NCI-H1105 (cell line): ENCODE measurements around the gene LRMDA.
"Not testable (repeated sequence)": the region's sequence is repeated elsewhere in the genome, so short reads cannot be mapped to it uniquely, and the experiment has no call there.

Source experiments
- DNase-seq: peaks from one replicate; lab custom pipeline; 2025; lab: John Stamatoyannopoulos, UW

LRMDA gene

DNA sequence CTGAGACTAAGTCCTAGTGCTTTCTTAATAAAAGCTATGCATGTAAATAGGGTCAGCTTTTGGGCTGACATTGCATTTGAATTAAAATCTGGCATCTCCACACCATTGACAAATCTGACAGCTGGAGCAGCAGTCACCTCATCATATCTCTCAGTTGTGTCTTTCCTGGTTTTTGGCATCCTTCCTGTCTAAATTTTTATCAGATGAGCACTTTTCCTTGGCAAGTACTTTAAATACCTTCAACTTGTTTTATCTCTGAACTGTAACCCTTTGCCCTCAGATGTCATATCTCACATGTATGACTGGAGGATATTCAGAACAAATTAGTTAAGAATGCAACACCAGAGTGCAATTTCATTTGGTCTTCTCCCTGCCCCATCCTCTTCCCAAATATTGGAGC is 1066.2 kb downstream of the LRMDA start:
- no peak for DNase-seq

DNA sequence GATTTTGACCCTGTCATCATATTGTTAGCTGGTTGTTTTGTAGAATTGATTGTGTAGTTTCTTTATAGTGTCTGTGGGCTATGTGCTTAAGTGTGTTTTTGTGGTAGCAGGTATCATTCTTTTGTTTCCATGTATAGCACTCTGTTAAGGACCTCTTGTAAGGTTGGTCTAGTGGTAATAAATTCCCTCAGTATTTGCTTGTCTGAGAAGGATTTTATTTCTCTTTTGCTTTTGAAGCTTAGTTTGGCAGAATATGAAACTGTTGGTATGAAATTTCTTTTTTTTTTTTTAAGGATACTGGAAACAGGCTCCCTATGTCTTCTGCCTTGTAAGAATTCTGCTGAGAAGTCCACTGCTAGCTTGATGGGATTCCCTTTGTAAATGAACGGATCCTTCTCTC is 1073.4 kb downstream of the LRMDA start:
- no peak for DNase-seq

DNA sequence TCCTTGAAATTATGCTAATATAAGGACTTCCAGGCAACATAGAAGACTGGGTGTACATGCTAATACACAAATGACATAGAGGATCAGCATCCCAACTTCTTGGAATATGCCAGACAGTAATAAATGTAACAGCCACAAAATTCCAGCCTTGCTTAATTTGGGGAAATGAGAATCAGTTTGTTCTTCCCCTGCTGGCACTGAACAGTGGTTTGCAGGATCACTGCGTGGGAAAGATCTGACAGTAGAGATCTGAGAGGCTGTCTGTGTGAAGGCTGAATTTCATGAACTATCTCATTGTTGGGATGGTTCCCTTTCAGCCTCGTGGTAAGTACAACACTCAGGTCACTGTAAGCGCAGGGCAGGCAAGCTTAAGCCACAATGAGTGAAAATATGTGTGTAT is 1078.0 kb downstream of the LRMDA start:
- no peak for DNase-seq

DNA sequence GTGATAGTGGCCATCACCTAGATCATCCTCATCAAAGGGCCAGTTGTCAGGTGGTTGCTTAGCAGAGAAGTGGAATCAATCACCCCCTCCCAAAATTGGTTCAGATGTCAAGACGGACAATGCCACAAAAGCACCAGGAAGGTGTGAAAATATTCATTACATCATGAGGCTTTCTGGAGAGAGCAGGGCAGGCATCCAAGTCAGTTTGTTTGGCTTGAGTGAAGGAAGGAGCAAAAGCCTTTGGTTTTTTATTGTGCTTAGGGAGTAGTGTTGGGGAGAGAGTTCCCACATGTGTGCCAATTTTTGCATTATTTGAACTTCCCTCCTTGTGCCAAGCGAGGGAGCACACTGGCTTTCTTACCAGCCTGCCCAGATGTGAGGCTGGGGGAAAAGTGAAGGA is 1082.9 kb downstream of the LRMDA start:
- DNase-seq: no peak

DNA sequence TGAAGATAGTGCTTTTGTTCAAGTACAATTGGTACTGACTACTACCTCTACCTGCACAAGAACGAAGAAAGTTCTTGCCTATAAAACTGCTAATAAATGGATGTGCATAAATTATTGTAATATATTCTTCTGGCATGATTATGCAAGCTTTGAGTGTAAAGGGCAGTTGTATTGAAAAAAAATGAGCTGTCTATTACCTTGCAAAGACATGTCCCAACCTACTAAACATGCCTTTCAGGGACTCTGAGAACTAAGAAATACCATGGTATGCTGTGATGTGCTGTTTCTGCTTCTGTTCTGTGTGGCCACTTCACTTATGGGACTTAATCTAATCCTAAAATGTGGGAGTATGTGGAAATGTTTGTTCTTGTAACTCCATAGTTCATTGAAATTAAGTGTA is 1083.4 kb downstream of the LRMDA start:
- DNase-seq: no peak

DNA sequence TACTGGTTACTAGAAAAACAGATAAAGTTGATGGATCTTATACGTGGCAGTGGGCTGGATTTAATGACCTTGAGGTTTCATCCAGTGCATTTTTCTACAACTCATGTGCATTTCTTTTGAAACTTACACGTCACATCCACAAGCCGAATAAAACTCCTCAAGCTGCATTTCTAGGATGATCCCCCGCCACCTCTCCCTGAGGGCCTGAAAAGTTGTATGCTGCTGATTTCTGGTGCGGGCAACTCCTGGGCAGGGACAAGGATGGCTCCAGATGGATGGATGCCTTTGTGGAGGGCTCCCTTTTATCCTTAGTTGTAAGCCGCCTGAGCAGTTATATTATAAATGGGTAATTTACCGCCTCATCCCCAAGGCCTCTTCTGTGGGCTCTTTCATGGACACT is 1091.1 kb downstream of the LRMDA start:
- DNase-seq: no peak

DNA sequence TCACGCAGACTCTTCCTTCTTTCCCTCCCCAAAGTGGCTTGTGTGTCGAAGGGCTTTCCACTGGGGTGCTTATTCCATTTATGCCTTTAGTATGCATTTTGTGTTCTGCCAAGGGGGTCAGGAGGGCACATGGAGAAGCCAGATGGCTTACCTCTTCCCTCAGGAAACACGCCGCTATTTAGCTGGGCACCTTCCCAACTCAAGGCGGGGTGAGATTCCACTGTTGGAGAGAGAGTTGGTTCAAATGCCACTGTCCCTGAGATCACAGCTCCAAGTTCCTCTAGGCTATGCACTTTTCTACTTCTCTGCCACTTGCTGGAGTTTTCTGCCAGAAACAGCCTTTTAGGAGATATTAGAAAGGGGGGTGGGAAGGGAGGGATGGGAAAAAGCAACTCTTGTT is 1091.8 kb downstream of the LRMDA start:
- no peak for DNase-seq

DNA sequence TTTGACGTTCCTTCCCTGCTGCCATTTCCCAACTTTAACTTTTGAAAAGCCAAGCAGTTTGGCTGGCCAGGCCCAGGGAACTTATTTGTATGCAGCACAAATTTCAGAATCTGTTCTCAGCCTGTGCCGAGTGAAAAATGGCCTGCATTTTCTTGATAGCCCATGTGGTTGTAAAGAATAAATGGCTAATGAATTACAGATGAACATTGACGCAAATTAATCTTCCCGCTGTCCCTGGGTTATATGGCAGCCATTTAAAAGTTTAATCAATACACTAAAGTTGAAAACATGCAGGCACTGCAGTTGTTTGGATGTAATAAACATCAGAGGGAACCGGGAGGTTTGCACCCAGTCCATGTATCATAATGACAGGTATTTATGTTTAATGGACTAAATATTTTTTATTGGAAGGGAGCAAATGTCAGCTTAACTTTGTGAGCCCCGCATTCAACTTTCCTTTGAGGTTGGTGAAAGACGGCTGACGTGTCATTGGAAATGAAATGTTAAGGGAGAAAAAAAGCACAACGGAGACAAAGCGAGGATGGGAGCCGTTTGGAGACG is 1092.4 kb downstream of the LRMDA start:
- DNase-seq: no peak

DNA sequence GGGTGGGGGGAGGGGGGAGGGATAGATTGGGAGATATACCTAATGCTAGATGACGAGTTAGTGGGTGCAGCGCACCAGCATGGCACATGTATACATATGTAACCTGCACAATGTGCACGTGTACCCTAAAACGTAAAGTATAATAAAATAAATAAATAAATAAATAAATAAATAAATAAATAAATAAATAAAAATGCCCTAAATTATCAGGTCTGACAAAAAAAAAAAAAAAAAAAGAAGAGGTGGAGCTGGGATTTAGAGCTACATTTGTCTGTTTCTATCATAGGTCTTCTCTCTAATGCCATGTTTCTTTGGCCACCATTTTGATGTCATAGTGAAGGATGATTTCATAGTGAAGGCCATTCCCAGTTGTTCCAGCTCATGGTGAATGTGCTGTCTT is 1095.4 kb downstream of the LRMDA start:
- DNase-seq: not testable (repeated sequence)

DNA sequence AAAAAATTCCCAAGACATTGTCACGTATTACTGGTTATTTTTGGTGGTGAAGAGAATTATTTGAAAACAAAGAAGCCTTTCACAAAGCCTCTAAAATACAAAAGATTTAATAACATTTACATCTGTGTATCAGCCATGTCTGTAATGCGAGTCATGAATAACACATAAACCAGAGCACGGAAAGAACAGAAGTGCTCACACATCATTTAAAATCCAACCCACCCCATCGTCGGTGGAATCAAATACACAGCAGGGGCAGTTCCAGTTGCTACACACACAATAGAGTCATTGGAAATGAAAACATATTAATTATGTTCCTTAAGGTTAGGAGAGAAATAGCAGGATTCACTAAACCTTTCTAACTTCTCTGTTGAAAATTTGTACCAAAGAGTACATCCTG is 1108.9 kb downstream of the LRMDA start:
- DNase-seq: no peak

DNA sequence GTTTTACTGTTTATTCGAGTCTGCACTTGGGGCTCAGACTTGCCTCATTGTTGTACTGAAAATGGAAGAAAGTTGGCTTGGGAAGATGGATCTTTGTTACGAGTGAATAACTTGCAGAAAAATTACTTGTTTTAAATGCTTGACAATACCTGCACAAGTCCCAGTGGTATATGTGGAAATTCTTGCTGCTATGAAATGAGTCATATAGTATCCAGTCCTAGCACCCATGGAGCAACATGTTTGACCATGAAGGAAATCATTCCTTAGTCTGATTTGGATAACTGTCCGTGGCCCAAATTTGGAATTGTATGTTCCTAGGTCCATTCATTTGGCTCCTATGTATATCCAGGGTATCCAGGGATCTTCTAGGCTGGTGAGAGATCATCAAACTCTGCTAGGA is 1109.4 kb downstream of the LRMDA start:
- no peak for DNase-seq

DNA sequence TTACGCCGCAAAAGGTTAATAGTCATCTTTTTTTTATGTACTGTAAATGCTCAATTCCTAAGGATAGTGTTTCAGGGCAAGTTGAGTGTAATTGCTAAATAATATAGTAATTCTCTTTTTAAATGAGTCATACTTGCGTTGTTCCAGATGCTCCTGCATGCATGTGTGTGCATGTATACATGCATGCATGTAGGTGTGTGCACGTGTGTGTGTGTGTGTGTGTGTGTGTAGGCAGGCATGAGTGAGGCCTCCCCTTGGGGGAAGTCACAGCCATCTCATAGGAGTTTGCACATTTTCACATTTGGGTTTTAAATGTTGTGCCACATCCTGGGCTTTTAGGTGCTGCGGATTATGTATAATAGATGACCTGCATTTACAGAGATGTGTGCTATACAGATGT is 1110.4 kb downstream of the LRMDA start:
- DNase-seq: no peak

DNA sequence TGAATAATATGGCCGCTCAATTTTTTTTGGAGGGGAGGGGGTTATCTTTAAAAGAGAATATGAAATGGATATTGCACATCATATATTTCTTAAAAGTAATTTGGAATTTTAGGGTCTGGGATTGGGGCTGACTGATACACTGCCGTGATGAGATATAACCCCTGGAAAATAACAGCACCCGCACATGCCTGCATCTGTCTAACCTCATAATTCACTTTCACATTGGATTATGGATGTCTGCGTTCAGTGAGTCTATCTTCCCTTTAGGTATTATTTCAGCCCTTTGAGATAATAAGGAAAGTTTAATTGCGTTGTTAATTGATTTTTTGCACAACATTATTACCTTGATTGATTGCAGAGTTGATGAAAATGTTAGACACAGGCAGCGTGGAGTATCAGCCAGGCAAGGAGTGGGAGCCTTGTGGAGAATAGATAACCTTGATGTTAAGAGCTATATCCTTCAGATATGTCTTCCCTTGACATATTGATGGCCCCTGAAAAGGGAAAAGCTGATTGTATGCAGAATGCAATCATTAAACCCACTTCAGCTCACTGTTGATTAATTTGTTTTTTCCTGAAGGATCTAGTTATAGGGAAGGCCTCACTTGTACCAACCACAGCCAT is 1111.0 kb downstream of the LRMDA start:
- no peak for DNase-seq

DNA sequence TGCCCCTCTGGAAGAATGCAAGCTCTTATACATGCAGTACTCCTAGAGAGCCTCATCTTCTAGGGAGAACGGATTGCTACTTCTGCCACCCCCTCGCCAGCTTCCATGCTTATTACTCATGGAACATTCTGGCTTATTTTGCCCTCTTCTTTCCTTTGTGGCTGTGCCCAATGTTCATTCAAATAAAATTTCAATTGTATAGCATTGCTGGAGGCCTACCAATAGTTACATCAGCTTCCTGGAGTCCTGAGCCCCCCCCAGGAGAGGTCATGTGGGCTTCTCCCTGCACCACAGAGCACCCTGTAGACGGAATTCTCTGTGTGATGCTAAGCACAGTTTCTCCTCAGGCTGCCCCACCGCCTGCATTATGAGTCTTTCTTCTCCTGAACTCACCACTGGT is 1112.2 kb downstream of the LRMDA start:
- DNase-seq: no peak

DNA sequence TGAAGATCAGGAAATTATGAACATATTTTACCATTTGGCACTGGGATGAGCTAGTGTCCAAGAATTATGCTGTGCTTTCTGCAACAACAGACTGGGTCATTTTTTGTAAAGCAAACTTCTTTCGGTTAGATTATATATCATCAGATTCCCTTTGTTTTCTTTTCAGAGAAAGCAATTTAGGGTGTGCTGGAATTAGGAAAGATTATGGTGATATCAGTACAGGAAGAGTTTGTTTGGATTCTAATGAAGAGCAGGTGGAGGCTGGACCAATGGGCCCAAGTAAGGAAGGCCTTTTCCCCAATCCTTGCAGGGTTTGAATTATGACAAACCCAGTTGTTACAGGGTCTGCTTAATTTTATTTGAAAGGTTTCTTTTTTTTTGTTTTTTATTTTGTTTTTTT is 1113.4 kb downstream of the LRMDA start:
- no peak for DNase-seq

DNA sequence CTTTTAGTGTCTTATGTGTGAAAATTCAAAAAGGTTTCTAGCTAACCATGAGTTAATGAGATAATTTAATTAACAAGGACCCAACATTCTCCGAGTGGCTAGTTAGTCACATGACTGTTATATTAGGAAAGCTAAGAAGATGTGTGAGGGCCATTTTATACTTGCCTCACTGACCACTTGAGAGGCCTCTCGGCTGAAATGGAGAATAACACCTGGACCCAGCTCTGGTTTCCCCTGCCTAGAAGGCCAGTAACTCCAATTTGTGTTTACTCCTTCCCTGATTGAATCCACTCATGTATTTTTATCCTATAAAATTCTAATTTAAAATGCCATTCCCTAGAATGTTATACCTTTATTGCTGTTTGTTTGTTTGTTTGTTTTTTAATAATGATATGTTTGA is 1115.0 kb downstream of the LRMDA start:
- DNase-seq: no peak

DNA sequence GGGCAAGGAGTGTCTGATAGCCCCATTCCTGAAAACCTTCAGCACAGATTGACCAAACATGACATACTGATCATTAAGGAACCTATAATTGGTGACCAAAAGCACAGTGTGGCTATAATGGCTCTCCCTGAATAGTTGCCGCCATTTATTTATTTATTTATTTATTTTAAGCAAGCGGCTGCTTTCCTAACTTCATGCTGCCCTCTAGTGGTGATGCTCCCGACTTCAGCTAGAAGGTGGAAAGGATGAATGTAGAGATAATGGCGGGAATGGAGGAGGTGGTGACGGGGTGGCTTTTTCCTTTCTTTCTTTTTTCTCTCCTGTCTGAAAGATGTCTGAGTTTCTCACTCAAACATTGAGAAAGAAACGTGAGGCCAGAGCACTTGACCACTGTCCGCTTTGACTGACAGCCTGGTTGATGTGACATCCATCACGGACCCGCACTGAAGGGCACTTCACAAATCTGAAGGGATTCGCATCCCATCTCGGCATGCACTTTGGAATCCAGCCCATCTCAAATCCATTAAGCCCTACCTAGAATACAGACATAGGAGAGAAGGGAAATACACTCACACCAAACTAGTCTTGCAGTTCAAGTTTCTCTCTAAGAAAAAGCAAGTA is 1116.0 kb downstream of the LRMDA start:
- DNase-seq: peak; percentile 70

DNA sequence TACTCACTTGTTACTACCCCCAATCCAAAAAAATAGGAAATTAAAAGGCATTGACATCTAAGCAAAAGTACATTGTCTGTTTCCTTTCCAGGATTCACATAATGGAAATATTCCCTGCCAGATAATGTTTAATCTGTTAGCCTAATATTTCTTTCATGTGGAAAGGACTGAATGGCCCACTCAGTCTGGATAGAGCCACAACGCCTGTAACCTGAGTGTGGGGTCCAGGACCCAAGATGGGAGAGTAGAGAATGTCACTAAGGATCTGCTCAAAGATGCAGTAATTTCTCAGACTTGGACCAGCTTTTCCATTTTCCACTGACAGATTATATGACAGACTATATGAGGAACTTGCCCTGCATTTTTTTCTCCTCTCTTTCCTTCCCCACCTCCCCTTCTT is 1117.3 kb downstream of the LRMDA start:
- no peak for DNase-seq

DNA sequence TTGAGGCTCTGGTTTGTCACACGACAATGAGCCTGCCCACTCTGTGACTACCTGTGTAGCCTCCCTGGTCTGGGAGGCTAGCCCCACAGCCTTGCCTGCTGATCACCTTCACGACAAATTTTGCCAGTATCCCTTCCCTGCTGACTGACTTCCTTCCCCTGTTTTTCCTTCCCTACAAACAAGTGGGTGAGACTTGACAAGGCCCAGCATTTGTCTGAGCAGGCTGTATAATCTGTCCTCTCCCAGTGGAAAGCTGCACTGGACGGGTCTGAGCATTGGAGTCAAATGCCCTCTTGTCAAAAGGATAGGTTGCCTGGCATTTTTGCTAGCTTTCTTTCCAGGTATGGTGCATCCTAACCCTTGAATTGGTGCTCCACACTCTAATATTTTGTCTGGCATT is 1117.7 kb downstream of the LRMDA start:
- DNase-seq: no peak

DNA sequence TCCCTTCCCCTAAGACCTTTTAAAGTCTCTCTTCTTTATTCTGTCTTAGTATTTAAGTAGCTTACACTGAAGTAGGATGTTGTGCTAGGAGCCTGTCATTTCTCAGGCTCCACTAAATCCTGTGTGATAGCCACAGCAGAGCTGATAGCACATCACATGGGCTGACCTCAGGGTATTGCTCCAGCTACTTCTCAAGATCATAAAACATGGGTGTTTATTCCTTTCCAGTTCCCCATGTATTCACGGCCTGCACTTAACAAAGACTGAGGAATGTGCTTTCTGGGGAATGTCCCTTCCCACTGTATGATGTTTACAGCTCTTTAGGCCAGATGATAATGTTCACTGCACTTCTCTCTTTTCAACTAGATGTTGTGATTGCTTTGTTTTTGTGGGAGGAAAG is 1119.4 kb downstream of the LRMDA start:
- no peak for DNase-seq

DNA sequence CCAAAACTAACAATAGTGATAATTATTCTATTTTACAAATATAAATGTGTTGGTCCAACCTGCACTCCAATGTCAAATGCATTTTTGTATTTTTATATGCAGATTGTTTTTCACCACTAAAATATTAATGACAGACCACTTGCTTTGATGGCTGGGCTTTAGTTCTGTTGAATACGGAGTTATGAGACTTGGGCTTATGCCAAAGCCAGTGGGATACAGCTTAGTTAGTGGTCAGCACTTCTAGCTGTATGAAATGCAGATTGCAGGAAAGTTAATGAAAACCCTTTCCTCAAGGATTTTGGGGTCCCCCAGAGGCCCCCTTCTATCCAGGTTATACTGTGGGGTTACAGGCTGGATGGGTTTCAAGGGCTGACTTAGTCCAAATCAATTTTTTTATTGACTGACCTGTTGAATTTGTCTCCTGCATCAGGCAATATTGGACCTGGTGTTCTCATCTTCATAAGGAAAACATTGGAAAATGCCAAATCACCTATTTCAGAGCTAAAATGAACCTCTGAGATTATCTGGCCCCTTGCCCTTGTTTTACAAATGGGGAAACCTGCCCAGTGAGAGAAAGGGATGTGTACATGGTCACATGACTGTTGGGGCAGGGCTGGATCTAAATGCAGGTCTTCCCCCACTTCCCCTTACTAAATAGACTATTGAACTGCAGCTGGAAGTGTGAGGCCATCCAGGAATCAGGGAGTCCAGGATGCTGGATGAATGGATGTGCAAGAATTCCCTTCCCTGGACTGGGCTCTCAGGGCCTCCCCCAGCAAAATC is 1120.9 kb downstream of the LRMDA start:
- DNase-seq: no peak

DNA sequence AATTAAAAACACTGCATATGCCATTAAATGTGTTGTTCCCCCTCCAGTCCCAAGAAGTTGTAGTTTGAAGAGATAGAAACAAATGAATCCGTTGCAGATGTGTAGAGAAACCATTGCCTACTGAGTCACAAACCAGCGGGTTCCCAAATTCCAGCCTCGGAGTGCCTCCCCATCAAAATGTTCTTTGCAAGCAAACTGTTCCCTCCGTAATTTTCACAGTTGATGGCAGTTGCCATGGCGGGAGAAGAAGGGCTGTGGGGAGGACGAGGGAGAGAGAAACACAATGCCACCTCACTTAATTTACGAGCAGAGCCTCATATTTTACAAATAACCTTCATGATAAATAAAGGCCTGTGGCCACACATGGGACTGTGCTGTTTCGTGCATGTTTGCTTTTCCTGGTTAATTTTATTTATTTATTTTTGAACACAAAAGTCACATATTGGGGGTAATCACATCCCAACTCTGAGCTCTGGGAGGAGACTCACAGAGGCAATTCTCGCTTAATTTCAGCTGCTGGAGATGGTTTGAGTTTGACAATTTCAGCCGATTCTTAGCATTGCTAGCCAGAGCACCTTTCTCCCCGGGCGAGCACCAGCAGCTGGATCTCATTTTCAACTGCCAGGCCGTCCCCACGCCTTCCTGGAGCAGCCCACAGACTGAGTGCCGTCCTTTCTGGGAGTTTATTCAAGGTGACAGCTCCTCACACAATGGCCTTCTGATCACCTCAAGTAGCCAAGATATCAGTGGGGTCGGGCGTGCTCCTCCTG is 1122.0 kb downstream of the LRMDA start:
- no peak for DNase-seq

DNA sequence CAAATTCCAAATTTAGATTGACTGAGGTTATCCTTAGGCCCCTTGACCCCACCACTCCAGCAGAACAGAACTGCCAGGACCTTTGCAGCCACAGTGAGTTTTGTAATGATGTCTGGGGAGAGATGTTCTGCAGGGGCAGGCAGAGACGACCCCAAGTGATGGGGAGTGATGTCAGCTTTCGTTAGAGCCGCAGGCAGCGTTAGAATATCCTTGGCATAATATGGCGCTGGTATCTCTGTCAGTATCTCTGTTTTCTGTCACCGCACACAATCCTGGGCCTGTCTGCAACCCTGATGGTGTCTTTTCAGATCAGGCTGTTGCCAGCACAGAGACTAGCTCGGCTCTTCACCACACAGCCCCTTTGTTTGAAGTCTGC is 1122.6 kb downstream of the LRMDA start:
- DNase-seq: no peak
